ENCODE data around the gene ACAP2. TPM values are rescaled to one million over a fixed set of nuclear protein-coding genes. Genes with fewer than 3 reads are reported as not detected.
"Not testable (repeated sequence)": the region's sequence is repeated elsewhere in the genome, so short reads cannot be mapped to it uniquely, and the experiment has no call there.

ACAP2 gene
- total RNA-seq, 1 donor from 2014 or later, result 53.9 TPM

- DNase-seq (ENCODE audit: low spot score), result no peak
Observed at GRCh38 chr3:195445885-195446284, 3.1 kb upstream of the ACAP2 start.

GRCh38 chr3:195443391-195443989 lies 670 bp upstream of the ACAP2 start:
- no peak for DNase-seq (ENCODE audit: low spot score)

- DNase-seq (ENCODE audit: low spot score), result no peak
Observed at GRCh38 chr3:195441992-195442572, 738 bp downstream of the ACAP2 start.

GRCh38 chr3:195441476-195441991 lies 1.3 kb downstream of the ACAP2 start:
- no peak for DNase-seq (ENCODE audit: low spot score)

- no peak for DNase-seq (ENCODE audit: low spot score)
Observed at GRCh38 chr3:195441051-195441450, 1.8 kb downstream of the ACAP2 start.

- DNase-seq (ENCODE audit: low spot score), result no peak
Observed at GRCh38 chr3:195440379-195440778, 2.4 kb downstream of the ACAP2 start.

- no peak for DNase-seq (ENCODE audit: low spot score)
Observed at GRCh38 chr3:195438371-195438770, 4.4 kb downstream of the ACAP2 start.

- no peak for DNase-seq (ENCODE audit: low spot score)
Observed at GRCh38 chr3:195425849-195426248, 17.0 kb downstream of the ACAP2 start.

- DNase-seq (ENCODE audit: low spot score), result no peak
Observed at GRCh38 chr3:195423818-195424217, 19.0 kb downstream of the ACAP2 start.

GRCh38 chr3:195421400-195421799 lies 21.4 kb downstream of the ACAP2 start:
- DNase-seq (ENCODE audit: low spot score), result no peak

- no peak for DNase-seq (ENCODE audit: low spot score)
Observed at GRCh38 chr3:195416795-195417194, 26.0 kb downstream of the ACAP2 start.

- DNase-seq (ENCODE audit: low spot score), result no peak
Observed at GRCh38 chr3:195411836-195412235, 31.0 kb downstream of the ACAP2 start.

GRCh38 chr3:195410546-195410945 lies 32.3 kb downstream of the ACAP2 start:
- DNase-seq (ENCODE audit: low spot score), result no peak

GRCh38 chr3:195407531-195408409 lies 35.0 kb downstream of the ACAP2 start:
- no peak for DNase-seq (ENCODE audit: low spot score)

GRCh38 chr3:195405651-195406050 lies 37.2 kb downstream of the ACAP2 start:
- no peak for DNase-seq (ENCODE audit: low spot score)

GRCh38 chr3:195403841-195404408 lies 38.9 kb downstream of the ACAP2 start:
- DNase-seq (ENCODE audit: low spot score), result no peak

GRCh38 chr3:195403244-195403643 lies 39.6 kb downstream of the ACAP2 start:
- no peak for DNase-seq (ENCODE audit: low spot score)

GRCh38 chr3:195401943-195402342 lies 40.9 kb downstream of the ACAP2 start:
- DNase-seq (ENCODE audit: low spot score), result no peak

GRCh38 chr3:195398460-195398859 lies 44.4 kb downstream of the ACAP2 start:
- DNase-seq (ENCODE audit: low spot score), result not testable (repeated sequence)

GRCh38 chr3:195397524-195397923 lies 45.3 kb downstream of the ACAP2 start:
- DNase-seq (ENCODE audit: low spot score), result no peak

GRCh38 chr3:195395208-195395816 lies 47.5 kb downstream of the ACAP2 start:
- DNase-seq (ENCODE audit: low spot score), result no peak

Data from mesenteric fat pad (tissue), 1 donor.